AG09309 (cell line): ENCODE measurements around the gene MAP7D1.

Source experiments
- DNase-seq: peaks from one replicate; pipeline ENCODE4 v3.0.0-alpha.2; 2010; ENCODE audit warnings: low read depth
- H3K4me3 ChIP-seq: 2 replicates; pipeline ENCODE4 v1.5.1; 2011; ENCODE audit warnings: mild to moderate bottlenecking, low read depth, low read length, moderate library complexity; ENCODE audit not compliant: control insufficient read depth
- CTCF ChIP-seq: IDR thresholded peaks from 2 replicates; pipeline ENCODE4 v1.5.1; 2011; ENCODE audit warnings: mild to moderate bottlenecking, low read depth, low read length, inconsistent platforms; ENCODE audit not compliant: insufficient read depth, control insufficient read depth; ENCODE audit errors: missing control alignments

Gene MAP7D1

DNA sequence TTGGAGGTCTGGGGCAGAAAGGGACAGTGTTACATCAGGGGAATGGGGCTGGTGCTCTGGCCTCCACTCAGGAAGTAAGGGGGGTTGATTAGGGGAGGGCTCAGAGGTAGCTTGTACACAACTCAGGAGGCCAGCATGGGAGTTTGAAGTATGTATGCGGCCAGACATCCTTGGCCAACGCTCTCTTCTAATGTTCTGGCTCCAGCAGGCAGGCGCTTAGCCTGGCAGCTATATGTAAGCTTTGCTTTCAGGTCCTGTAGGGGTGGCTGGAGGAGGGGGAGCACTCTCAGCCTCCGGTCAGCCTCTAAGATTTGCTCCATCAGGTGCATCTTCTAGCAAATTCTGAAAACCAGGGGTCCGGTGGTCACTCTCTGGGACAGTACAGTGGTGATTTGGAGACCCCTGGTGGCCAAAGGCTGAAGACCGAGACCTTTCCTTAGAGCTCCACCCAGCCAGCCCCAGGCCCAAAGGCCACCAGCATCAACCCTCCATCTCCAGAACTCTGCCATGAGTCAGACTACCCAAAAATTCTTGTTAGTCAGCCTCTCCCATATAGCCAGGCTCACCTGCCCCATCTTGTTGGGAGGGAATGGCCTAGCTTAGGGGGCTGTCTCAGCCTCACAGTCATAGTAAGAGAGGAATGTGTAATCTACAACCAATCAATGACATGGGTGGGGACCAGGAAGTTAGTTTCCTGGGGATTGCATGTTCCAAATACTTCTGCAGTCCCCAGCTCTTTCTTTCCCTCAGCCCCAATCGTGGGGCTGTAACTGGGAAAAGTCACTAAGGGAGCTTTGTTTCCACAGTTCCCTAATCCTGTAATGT is 21.2 kb upstream of the MAP7D1 start:
- H3K4me3 ChIP-seq = no peak overlapping the region
- TF ChIP-seq CTCF = peak; percentile 81
- DNase-seq = no peak

- no peak for TF ChIP-seq CTCF
- DNase-seq = no peak
- no peak overlapping the region for H3K4me3 ChIP-seq
Measured at GRCh38 chr1:36135330-36135667, 20.7 kb upstream of the MAP7D1 start.

GRCh38 chr1:36135796-36136195 is 20.2 kb upstream of the MAP7D1 start:
- DNase-seq = no peak
- no peak for TF ChIP-seq CTCF

DNA sequence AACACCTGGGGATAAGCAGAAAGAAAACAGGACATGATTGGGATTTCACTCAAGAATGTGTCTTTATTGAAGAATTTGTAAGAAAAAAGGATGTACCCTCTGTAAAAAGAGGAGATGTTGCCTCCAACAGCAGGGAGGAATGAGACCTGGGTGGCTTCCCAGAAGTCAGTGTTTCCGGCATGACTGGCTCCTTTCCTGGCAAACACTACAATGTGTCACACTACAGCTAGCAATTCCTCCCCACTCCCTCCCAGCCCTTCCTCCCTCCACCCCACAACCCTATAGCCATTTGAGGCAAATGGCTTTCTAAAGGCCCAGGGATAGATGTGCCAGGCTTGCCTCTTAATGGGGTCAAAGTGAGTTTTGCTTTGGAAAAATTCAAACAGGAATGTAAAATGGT is 19.4 kb upstream of the MAP7D1 start:
- H3K4me3 ChIP-seq = no peak overlapping the region
- TF ChIP-seq CTCF = no peak
- DNase-seq = peak; percentile 66

More at GRCh38 chr1:36135796-36136195, 20.2 kb upstream of the MAP7D1 start:
- H3K4me3 ChIP-seq = no peak overlapping the region

DNA sequence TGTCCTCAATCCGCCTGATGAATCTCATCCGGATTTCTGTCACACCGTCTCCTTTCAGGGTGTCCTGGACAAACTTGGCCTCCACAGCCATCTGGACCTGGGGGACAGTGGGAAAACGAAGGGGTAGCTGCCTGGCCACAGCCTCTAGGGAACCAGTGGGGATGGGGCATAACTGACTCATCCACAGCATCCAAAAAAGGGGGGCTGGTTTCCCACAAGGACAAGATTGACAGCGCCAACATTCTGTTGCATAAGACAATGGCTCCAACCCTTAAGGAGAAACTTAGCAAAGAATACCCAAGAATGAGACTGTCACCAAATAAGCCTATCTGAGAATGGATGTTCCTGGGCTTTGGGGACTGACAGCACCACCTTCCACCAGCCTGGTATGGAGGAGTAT is 18.7 kb upstream of the MAP7D1 start:
- DNase-seq = no peak
- no peak for TF ChIP-seq CTCF
- H3K4me3 ChIP-seq = no peak overlapping the region

DNA sequence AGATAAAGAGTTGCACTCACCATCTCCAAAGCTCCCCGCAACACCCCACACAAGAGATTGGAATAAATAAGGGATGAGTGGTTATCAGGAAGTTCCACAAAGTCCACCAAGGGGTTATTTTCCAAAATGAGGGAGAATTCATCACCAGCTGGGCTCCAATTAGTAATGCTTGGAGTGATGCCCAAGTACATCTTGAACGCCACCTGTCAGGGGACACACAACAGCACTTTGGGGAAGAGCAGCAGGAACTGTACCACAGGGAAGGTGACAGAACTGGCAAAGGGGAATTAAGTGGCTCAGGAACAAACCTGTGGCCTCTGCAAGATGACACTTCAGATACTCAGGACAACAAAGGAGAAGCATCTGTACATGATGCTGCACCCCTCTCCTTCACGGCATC is 18.2 kb upstream of the MAP7D1 start:
- no peak for DNase-seq
- no peak for TF ChIP-seq CTCF
- no peak overlapping the region for H3K4me3 ChIP-seq
